H1 (cell line): Measurements from ENCODE around the gene ATP6V0D1. TPM values are rescaled to one million over a fixed set of nuclear protein-coding genes. Genes with fewer than 3 reads are reported as not detected.

Experiments
- EGR1 ChIP-seq: IDR thresholded peaks from 2 replicates; pipeline ENCODE4 v1.6.1; 2011; ENCODE audit warnings: low read depth, low read length, borderline replicate concordance
- HDAC2 ChIP-seq, 2 experiments: fragments of 300-600 bp in 1 of 2; sonication (generic) in 1 of 2; IDR thresholded peaks; 2 replicates each; pipeline ENCODE4 v1.6.1; 2011 to 2012; ENCODE audit warnings: low read depth in 2 of 2, low read length in 2 of 2, mild to moderate bottlenecking in 2 of 2, moderate library complexity in 2 of 2, borderline replicate concordance in 1 of 2, inconsistent platforms in 1 of 2
- SIN3A ChIP-seq, 2 experiments: IDR thresholded peaks in 1 of 2; conservative IDR thresholded peaks in 1 of 2; 2 replicates each; pipeline ENCODE4 v1.6.1; 2011 to 2012; ENCODE audit warnings: low read length in 2 of 2, improper control_type of control experiment in 1 of 2, low read depth in 1 of 2, mild to moderate bottlenecking in 1 of 2
- SP1 ChIP-seq: IDR thresholded peaks from 2 replicates; pipeline ENCODE4 v1.6.1; 2011; ENCODE audit warnings: low read depth, low read length
- SP4 ChIP-seq: IDR thresholded peaks from 2 replicates; pipeline ENCODE4 v1.6.1; 2012; ENCODE audit warnings: low read length, inconsistent platforms
- TAF7 ChIP-seq: optimal IDR thresholded peaks from 2 replicates; pipeline ENCODE3; 2011; ENCODE audit warnings: low read depth, mild to moderate bottlenecking, inconsistent platforms, low read length, moderate library complexity, borderline replicate concordance
- TEAD4 ChIP-seq: IDR thresholded peaks from 2 replicates; pipeline ENCODE4 v1.6.1; 2012; ENCODE audit warnings: low read depth, low read length, inconsistent platforms, mixed read lengths
- polyA plus RNA-seq, 7 experiments: library from polyadenylated mRNA; depleted of rRNA in 3 of 7; stranded (reverse) in 5 of 7; unstranded in 2 of 7; fragments of >200 nt in 5 of 7; fragments of 200-250 nt in 2 of 7; gene quantifications; 1 replicate in 5 of 7; 2 replicates in 1 of 7; 4 replicates in 1 of 7; pipeline versions ENCODE4 v1.2.1 to v1.2.3, GENCODE V29; 2011 to 2013; ENCODE audit warnings: missing spikeins in 2 of 7, mixed read lengths in 2 of 7
- total RNA-seq: library from RNA; stranded (reverse); fragmentation: NEBNext Ultra II Directional; extraction: Animal tissue kit (Norgen Biotek cat#: 25700); gene quantifications from 2 replicates; pipeline ENCODE4 v1.2.1, GENCODE V29; 2021

ATP6V0D1 gene
- total and polyA plus RNA-seq, 2 of the 8 experiments (the other 6 are each of a cell fraction or from before 2014, with no cell fraction given) = 47.3 to 134 TPM

- TF ChIP-seq TAF7 (no peak), SP4 (no peak), SP1 (no peak), HDAC2 (IDR thresholded peaks at IDR 0.05; ENCODE audit: borderline replicate concordance in 1 of 2, low read depth in 2 of 2, low read length in 2 of 2) (no peak), SIN3A (conservative IDR thresholded peaks at IDR 0.05 in 1 of 2, IDR thresholded peaks at IDR 0.05 in 1 of 2; ENCODE audit: low read depth in 1 of 2, low read length in 2 of 2) (no peak), EGR1 (no peak), TEAD4 (no peak)
These were observed 83.7 kb downstream of the ATP6V0D1 start (continued) for GRCh38 chr16:67397036-67397801.
